ENCODE results near the gene LAIR1.
"Not testable (repeated sequence)": the region's sequence is repeated elsewhere in the genome, so short reads cannot be mapped to it uniquely, and the experiment has no call there.

The LAIR1 gene

GRCh38 chr19:54364775-54365257, at the start of gene LAIR1:
TSS of gene LAIR1 (minus strand) at chr19:54364931. CDS start at chr19:54364804, 127 bp downstream.
- DNase-seq: peak; percentile 40

DNA sequence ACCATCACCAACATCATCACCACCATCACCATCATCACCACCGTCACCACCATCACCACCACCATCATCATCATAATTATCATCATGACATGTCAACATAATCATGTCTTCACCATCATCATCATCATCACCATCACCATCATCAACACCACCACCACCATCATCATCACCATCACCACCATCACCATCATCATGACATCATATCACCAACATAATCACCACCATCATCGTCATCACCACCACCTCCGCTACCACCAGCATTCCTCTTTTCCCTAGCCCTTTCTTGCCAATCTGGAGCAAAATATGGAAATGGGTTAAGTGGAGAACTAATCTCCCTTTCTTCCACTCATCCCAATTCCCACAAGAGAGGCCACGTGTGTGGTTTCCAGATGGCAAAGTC, 49.4 kb upstream of the LAIR1 start:
- no peak for DNase-seq

GRCh38 chr19:54412877-54413276, 48.1 kb upstream of the LAIR1 start:
- DNase-seq: no peak

GRCh38 chr19:54411033-54411432, 46.3 kb upstream of the LAIR1 start:
- no peak for DNase-seq

GRCh38 chr19:54408456-54409026, 43.8 kb upstream of the LAIR1 start:
- no peak for DNase-seq

DNA sequence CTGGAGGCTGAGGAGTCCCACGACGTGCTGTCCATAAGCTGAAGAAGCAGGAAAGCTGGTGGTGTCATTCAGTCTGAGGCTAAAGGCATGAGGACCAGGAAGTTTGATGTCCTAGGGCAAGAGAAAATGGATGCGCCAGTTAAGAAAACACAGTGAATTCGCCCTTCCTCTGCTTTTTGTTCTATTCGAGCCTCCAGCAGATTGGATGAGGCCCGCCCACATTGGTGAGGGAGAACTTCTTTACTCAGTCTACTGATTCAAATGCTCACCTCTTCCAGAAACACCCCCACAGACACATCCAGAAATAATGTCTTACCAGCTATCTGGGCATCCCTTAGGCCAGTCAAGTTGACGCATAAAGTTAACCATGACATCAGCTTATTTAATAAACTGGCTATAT, 43.0 kb upstream of the LAIR1 start:
- no peak for DNase-seq

DNA sequence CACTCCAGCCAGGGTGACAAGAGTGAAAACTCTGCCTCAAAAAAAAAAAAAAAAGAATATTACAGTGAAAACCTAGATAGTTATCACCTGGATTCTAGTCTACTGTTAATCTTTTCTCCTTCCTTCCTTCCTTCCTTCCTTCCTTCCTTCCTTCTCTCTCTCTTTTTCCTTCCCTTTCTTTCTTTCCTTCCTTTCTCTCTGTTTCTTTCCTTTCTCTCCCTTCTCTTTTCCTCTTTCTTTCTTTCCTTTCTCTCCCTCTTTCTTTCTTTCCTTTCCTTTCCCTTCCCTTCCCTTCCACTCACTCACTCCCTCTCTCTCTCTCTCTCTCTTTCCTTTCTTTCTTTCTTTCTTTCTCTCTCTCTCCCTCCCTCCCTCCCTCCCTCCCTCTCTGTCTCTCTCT, 40.9 kb upstream of the LAIR1 start:
- DNase-seq: no peak

GRCh38 chr19:54403054-54403453, 38.3 kb upstream of the LAIR1 start:
- DNase-seq: no peak

DNA sequence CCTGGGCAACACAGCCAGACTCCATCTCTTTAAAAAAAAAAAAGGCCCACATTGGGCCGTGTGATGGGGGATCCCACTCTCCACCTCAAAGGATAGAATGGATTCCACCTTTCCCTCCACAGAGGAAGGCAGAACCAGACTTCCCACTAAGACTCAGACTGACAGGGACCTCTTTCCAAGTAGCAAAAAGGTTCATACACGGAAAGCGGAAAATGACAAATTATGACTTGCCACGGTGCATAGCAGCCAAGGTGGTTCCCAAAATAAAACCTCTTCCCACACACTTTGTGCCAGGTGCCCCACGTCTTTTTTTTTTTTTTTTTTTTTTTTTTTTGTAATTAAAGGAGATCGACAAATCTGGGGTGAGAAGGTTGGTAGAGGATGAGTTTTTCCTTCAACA, 36.2 kb upstream of the LAIR1 start:
- DNase-seq: no peak

DNA sequence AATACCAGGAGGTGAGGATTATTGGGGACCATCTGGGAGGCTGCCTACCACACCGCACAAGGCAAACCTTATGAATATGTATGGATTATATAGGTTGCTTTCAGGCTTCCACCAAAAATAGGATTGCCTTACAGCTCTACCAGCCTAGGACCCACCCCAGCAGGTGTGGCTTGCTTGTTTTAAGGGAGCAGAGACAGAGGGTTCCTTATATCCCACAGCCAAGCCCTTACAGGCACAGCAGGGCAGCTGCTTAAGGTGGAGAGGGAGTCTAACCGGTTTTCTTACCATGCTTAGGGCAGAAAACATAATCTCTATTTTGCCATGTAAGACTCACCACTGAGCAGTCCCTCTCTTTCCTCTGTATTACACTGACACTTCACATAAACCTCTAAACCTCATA, 34.5 kb upstream of the LAIR1 start:
- DNase-seq: no peak

DNA sequence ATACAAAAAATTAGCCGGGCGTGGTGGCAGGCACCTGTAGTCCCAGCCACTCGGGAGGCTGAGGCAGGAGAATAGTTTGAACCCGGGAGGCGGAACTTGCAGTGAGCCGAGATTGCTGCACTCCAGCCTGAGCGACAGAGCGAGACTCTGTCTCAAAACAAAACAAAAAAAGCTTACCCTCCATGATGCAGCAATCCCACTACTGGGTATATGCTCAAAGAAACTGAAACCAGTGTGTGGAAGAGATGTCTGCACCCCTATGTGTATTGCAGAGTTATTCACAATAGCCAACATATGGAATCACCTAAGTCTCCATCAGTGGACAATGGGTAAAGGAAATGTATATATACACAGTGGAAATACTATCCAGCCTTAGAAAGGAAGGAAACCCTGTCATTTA, 31.0 kb upstream of the LAIR1 start:
- DNase-seq: no peak

GRCh38 chr19:54393381-54393780, 28.6 kb upstream of the LAIR1 start:
- DNase-seq: no peak

- no peak for DNase-seq
These were observed 27.4 kb upstream of the LAIR1 start for GRCh38 chr19:54392105-54392504.

DNA sequence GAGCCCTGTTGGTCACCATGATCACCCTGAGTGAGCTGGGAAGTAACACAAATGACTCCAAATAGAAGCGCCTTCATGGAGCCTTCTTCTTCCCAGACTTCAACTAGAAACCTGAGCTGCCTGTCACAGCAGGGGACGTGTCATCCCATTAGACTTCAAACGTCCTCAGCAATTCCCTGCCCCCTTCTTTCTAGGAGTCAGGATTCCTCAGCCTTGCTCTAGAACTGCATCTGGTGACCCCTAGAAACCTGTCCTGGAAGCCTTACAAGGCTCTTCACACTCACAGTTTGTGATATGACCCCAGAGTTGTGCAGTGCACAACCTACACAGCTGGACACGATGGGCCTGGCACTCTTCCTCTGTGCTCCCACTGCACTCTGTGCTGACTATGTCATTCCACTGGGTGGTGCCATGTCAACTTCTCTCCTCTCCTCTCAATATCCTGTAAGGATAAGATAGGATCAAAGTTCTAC, 26.9 kb upstream of the LAIR1 start:
- DNase-seq: no peak

DNA sequence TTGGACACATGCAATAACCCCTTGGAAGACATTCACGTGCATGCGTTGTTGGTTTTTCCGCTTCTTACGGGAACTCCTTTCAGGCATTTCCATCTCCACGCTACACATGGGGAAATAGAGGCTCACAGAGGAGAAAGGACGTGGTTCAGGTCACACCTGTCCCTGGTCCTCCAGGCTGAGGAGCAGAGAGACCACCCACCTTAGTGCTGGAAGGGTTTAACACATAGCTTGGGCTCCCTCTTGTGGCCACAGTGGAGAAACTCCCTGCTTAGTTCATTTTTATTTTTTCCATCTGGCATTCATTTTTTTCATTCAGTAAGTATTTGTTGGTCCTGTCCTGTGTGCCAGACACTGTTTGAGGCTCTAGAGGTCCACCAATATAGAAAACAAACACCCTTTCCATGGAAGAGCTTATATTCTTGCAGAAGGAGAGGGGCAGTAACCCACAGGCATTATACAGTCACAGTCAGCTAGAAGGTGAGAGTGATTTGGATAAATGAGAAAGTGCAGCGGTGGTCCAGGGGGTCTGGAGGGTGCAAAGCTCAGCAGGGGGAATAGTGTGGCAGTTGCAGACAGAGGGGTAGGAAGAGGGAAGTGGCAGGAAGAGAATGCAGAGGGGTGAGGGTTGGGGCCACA, 26.3 kb upstream of the LAIR1 start:
- DNase-seq: peak; percentile 69

GRCh38 chr19:54389553-54389952, 24.8 kb upstream of the LAIR1 start:
- DNase-seq: peak; percentile 31

DNA sequence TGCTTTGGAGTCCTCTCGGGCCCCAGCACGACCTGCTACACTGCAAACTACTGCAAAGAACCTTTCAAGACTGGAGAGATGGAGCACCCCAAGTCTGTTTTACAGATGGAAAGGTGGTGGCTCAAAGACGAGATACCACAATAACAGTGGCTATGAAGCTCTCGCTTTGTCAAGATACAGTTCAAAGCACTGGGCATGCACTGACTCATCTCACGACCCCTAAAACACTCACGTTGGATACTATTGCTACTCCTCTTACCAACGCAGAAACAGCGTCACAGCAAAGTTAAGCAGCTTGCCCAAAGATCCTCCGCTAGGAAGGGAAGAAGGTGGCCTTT, 24.0 kb upstream of the LAIR1 start:
- no peak for DNase-seq

GRCh38 chr19:54387991-54388801, 23.5 kb upstream of the LAIR1 start:
- peak; percentile 37 for DNase-seq

DNA sequence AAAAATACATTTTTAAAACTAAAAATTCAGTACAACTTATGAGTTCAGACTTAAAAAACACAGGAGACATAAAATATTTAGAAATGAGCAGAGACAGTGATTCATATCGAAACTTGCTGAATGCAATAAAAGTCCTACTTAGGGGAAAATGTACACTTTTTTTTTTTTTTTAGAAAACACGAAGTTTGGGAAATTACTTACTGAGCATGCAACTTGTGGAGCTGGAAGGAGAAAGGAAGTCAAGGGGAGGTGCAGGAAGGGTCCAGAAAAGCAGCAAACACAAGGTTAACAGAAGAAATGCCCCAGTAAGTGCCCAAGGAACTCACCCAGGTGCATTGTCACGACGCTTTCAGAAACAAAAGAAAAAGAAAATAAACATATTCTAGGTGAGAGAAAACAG, 18.6 kb upstream of the LAIR1 start:
- DNase-seq: no peak

DNA sequence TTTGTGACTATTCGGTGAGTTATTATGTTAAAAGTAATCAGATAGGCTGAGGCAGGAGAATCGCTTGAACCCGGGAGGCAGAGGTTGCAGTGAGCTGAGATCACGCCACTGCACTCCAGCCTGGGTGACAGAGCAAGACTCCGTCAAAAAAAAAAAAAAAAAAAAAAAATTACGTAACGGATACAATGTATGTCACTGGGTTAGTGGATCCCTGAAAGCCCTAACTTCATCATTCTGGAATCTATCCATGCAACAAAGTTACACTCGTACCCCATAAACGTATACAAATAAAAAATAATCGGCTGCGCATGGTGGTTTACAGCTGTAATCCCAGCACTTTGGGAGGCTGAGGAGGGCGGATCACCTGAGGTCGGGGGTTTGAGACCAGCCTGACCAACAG, 17.3 kb upstream of the LAIR1 start:
- DNase-seq: not testable (repeated sequence)

- no peak for DNase-seq
These were observed 16.2 kb upstream of the LAIR1 start for GRCh38 chr19:54380897-54381296.

DNA sequence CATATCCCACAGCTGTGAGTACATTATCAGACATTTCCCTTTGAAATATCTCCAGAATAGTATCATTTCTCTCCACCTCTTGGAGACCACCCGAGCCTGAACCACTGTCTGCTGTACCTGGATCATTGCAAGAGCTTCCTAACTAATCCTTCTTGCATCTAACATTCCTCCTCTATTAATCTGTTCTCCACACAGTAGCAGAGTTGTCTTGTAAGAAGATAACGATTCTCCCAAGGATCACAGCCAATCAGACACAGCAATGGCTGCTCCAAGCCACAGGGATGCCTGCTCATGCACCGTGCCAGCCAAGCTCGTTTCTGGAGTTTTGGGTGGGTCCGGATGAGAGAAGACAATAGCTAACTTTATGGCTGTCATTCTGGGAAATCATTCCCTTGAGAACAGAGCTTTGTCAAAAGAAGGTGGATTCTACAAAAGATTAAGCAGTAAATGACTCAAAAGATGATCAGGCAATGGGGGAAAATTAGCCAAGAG, 14.5 kb upstream of the LAIR1 start:
- no peak for DNase-seq

GRCh38 chr19:54376610-54377285, 12.0 kb upstream of the LAIR1 start:
- no peak for DNase-seq

Measured in CD4-positive, alpha-beta T cell treated with Interleukin-4 for 4 hours (primary cell).